ENCODE results near the gene RAET1G.
"Not testable (repeated sequence)": the region's sequence is repeated elsewhere in the genome, so short reads cannot be mapped to it uniquely, and the experiment has no call there.

The RAET1G gene

DNA sequence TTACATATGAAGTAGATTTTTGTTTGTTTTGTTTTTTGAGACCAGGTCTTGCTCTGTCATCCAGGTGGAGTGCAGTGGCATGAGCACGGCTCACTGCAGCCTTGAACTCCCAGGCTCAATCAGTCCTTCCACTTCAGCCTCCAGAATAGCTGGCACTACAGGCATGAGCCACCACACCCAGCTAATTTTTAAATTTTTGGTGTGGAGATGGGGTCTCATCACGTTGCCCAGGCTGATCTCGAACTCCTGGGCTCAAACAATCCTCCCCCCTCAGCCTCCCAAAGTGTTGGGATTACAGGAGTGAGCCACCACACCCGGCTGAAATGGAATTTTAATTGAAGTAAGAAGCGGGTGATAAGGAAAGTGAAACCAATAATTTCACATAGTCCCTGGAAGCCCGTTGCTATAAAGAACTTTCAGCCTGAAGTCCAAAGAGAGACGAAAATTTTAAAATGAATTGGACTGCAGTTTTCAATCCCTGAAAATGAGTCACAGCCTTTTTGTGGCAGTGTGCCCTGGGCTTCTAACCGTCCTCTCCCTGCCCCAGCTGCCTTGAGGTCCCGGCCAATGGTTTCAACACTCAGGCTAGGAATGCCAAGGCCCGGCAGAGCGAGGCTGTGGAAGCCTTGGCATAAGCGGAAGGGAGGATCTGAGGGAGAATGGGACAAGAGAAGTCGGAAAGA lies 25.8 kb downstream of the RAET1G start:
- no peak for DNase-seq (ENCODE audit: low read depth in 2 of 2)

DNA sequence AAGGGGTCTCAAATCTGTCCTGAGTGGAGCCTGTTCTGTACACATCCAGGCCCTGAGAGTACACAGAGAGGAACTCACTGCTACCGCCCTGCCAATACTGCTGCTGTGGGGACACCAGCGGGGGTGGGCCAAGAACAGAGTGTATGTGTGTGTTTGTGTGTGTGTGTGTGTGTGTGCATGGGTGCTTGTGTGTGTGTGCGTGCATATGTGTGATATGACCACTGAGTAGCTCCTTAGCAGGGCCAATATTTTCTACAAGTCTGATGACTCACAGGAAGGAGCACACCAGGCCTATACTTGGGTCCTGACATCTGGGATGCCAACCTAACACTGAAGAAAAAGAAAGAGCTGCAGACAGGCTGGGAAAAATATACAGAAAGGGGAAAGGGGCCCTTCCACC lies 26.4 kb downstream of the RAET1G start:
- no peak for DNase-seq (ENCODE audit: low read depth in 2 of 2)

DNA sequence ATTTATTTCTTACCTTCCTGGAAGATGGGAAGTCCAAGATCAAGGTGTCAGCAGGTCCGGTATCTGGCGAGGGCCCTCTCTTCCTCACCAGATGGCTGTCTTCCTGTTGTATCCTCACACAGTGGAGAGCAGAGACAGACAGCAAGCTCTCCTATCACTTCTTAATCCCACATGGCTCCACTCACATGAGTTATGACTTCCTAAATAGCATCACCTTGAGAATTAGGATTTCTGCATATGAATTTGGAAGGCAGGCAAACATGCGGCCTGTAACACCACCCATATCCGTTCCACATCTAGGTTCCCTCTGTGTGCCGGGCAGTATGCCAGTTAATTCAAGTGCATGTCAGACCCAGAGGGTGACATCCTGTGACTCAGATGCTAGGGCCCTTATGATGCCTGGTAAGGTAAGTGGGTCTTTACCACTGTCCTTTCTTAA lies 27.1 kb downstream of the RAET1G start:
- peak in 1 of 2 donors; percentile 2 for DNase-seq (ENCODE audit: low read depth in 2 of 2)

DNA sequence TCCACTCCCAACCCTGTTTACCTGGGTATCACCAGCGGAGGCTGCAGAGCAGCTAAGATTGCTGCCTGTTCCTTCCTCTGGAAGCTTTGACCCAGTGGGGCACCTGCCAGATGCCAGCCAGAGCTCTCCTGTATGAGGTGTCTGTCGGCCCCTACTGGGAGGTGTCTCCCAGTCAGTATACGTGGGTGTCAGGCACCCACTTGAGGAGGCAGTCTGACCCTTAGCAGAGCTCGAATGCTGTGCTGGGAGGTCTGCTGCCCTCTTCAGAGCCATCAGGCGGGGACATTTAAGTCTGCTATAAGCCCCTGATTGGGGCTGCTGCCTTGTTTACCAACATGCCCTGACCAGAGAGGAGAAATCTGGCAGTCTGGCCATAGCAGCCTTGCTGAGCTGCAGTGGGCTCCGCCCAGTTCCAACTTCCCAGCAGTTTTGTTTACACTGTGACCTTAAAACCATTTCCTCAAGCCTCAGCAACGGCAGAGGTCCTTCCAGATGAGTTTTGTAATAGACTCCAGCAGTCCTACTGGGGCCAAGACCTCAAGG lies 27.8 kb downstream of the RAET1G start:
- DNase-seq (ENCODE audit: low read depth in 2 of 2): no peak

DNA sequence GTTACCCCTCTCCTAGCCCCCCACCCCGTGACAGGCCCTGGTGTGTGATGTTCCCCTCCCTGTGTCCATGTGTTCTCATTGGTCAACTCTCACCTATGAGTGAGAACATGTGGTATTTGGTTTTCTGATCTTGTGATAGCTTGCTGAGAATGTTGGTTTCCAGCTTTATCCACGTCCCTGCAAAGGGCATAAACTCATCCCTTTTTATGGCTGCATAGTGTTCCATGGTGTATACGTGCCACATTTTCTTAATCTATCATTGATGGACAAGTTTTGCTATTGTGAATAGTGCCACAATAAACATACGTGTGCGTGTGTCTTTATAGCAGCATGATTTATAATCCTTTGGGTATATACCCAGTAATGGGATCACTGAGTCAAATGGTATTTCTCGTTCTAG lies 31.1 kb downstream of the RAET1G start:
- DNase-seq (ENCODE audit: low read depth in 2 of 2): not testable (repeated sequence)

DNA sequence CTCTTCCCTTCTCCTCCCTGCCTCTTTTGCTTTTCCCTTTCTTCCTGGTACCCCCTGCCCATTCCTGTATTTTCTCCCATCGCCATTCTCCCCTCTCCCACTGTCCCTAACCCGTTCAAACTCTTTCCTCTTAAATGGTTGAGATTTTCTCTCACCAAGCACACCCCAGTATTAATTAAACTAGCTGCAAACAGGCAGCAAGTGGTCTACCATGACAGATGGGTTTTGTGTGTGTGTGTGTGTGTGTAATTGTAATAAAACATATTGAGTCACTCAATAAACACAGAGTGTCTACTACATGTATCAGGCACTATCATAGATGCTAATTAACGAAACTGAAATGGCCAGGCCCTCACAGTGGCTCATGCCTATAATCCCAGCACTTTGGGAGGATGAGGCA lies 31.7 kb downstream of the RAET1G start:
- DNase-seq (ENCODE audit: low read depth in 2 of 2): no peak

DNA sequence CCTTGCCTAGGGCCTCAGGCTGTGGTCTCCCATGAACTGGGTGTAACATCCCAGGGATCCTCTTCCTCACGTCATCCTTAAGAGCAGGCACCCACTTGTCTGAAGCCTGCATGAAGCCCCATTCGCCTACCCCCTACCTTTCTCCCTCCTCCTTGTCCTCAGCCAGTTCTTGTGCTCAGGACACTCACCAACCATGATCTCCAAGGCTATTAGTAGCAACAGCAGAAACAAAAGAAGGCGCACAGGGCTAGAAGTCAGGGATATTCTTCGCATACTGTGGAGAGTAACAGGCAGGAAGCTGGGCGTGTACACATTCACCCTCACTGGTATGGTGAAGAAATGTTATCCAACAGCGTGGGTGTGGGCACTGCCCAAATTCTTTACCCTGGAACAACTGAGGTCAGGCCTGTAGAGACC lies 32.3 kb downstream of the RAET1G start:
- DNase-seq (ENCODE audit: low read depth in 2 of 2): no peak

DNA sequence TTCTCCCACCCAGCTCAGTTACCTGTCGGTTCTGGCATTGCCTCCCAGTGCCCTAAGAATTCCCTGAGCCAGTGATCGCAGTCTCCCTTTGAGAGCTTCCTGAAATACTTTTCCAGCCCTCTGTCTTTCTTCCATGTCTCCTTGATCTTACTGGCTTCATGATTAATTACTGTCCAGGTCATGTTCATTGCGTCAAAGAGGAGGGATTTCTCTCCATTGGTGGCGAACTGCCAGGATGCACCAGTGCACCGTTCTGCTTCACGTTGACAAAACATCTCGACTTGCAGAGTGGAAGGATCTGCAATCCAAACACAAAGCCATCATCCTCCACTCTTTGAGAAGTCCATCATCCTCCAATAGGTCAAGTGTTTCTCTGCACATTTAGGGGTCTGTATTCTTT lies 33.6 kb downstream of the RAET1G start:
- no peak for DNase-seq (ENCODE audit: low read depth in 2 of 2)

DNA sequence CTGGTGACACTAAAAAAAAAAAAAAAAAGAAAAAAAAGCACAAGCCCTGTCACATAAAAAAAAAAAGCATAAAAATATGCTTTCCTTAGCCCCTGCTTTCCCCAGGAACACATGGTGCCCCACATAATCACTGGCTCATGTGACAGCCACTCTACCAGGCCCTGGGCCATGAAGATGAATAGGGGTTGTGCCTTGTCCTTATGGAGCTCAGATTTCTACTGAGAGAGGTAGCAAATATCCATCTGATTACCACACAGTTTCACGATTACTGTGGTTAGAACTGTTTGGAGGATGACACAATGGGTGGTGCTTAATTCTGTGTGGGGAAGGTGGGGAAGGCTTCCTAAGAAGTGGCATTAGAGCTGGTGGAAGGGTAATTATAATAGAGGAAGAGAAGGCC lies 34.3 kb downstream of the RAET1G start:
- no peak for DNase-seq (ENCODE audit: low read depth in 2 of 2)

DNA sequence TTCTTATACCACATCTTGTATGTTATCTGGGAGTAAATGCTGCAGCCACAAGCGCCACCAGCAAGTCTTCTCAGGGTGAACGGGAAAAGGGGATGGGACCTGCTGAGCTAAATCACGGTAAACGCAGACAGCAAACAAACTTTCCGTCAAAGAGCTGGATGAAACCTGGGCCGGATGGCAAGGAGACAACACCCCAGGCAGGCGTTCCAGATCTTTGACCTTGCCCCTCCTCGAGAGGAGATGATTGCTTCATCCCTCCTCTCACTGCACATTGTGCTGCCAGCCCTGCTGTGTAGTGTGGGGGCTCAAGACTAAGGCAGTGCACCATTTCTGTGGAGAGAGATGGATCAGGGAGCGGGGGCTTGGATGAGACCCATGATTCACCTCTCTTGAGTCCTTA lies 34.8 kb downstream of the RAET1G start:
- no peak for DNase-seq (ENCODE audit: low read depth in 2 of 2)

DNA sequence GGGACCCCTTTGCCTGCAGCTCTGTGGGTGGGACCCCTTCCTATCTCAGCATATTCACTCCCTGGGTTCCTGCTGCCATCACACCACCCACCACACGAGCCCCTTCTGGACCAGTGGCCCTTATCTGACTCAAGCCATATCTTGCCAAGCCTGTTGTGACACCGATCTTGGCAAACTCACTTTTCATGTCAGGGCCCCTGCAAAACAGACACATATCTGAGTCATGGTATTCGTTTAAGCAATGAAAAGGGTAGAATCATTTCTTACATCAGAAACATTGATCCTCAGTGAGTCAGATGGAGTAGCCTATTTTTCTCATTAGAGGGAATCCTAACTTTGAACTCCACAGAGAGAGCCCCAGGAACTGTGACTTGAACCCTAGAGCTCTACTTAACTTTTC lies 35.6 kb downstream of the RAET1G start:
- DNase-seq (ENCODE audit: low read depth in 2 of 2): no peak

DNA sequence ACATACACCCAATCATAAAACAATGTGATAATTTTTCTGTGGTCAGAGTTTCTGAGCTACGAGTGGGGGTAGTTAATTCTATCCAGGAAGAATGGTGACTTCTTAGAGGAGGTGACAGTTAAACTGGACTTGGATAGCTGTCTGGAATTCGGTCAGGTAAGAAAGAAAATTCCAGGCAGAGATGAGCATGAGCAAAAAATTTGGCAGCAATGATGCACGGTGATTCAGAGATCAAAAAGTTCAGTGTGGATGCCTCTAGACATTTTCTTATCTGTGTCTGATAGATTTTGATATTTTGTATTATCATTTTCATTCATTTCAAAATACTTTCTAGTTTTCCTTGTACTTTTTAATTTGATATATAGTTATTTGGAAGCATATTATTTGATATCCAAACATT lies 37.0 kb downstream of the RAET1G start:
- no peak for DNase-seq (ENCODE audit: low read depth in 2 of 2)

DNA sequence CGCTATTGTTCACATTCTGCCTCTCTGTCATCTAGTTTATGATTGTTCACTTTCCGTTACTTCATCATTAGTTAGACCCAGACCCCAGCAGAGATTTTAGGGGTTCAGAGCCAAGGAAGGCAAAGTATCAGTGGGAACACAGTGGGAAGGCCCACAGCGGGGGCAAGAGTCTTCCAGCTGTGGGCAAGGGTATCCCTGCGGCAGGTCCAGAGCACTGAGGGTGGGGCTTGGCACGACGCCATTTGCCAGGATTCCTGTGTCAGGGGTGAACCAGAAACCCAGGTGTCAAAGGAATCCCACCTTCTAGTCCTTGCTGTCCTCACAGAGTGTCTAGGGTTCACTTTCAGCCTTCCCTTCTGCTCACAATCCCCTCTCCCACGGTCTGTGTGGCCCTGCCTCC lies 38.3 kb downstream of the RAET1G start:
- no peak for DNase-seq (ENCODE audit: low read depth in 2 of 2)

DNA sequence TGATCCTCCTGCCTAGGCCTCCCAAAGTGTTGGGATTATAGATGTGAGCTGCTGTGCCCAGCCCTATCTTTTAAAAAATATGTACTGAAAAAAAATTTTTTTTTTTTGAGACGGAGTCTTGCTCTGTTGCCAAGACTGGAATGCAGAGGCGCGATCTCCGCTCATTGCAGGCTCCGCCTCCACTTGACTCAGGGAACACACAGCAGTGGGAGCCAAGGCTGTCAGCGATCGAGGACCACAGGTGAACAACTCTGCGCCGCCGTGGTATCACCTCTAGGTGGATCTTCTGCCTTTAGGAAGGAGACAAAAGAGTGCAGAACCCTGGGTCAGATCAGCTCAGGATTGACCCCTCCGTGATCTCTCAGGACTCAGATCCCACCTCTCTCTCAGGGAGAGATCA lies 38.7 kb downstream of the RAET1G start:
- DNase-seq (ENCODE audit: low read depth in 2 of 2): no peak

DNA sequence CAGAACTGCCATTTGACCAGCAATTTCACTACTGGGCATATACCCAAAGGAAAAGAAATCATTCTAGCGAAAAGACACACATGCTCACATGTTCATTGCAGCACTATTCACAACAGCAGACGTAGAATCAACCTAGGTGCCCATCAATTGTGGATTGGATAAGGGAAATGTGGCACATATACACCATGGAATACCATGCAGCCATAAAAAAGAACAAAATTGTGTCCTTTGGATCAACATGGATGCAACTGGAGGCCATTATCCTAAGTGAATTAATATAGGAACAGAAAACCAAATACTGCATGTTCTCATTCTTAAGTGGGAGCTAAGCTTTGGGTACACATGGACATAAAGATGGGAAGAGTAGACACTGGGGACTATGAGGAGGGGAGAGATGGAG lies 41.1 kb downstream of the RAET1G start:
- DNase-seq (ENCODE audit: low read depth in 2 of 2): no peak

DNA sequence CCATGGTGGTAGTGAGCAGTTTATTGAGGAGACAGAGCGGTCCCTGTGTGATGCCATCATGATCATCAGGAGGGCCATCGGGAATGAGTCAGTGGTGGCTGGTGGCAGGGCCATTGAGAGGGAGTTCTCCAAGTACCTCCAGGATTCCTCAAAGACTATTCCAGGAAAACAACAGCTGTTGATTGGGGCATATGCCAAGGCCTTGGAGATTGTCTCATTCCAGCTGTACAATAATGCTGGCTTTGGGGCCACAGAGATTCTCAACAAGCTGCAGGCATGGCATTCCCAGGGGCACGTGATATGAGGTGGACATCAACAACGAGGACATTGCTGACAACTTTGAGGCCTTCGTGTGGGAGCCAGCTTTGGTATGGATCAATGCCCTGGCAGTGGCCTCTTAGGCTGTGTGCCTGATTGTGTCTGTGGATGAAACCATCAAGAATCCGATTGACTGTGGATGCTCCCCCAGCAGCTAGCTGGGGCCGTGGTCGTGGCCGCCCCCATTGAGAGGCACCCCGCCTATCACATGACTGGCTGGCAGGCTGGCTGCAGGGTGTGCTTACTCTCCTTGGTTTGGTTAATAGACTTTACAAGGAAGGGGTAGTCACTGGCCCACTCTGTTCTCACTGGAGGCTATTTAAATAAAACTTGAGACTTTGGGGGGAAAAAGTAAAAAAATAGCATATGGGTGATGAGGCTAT lies 41.7 kb downstream of the RAET1G start:
- DNase-seq (ENCODE audit: low read depth in 2 of 2): no peak

DNA sequence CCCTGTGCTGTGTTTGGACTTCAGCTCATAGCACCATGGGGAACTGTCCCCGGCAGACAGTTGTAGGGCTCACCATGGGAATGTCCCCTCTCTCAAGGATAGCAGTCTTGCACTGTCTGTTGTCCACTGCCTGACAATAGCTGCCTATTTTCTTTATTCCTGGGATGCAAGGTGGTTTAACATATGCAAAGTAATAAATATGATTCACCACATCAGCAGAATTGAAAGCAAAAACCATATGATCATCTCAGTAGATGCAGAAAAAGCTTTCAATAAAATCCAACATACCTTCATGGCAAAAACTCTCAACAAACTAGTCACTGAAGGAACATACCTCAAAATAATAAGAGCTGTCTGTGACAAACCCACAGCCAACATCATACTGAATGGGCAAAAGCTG lies 45.3 kb downstream of the RAET1G start:
- DNase-seq (ENCODE audit: low read depth in 2 of 2): no peak

DNA sequence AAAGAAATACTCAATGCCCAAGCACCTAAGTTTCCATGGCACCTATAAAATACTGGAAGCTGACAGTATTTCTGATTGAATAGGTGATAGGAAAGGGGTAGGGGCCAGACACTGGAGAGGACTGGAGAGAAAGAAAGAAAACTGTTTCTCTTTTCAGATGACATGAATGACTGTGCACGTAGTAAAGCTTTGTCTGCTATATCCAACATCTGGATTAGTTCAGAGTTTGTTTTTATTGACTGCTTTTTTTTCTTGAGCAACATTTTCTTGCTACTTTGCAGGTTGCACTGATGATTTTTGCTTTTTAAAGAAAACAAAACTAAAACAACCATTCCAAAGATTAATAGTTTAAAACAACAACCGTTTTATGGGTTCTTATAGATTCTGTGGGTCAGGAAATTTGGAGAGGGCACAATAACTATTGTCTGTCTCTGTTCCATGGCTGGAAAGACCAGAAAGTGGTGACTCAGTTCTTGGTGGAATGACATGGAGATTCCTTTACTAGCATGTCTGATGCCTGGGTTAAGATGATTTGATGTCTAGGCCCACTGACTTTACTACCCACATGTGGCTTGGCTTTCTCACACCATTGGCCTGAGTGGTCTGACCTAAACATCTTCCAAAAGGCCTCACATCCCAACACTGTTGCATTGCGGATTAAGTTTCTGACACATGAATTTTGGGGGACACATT lies 46.5 kb downstream of the RAET1G start:
- no peak for DNase-seq (ENCODE audit: low read depth in 2 of 2)

DNA sequence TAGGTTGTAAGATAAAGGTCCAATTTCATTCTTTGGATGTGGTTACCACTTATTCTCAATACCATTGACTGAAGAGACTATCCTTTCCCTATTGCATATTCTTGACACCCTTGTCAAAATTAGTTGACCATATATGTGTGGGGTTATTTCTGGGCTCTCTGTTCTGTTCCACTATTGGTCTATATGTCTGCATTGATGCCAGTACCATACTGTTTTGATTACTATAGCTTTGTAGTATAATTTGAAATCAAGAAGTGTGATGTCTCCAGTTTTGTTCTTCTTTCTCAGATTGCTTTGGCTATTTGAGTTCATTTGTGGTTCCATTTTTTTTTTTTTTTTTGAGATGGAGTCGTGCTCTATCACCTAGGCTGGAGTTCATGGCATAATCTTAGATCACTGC lies 50.7 kb downstream of the RAET1G start:
- no peak for DNase-seq (ENCODE audit: low read depth in 2 of 2)

DNA sequence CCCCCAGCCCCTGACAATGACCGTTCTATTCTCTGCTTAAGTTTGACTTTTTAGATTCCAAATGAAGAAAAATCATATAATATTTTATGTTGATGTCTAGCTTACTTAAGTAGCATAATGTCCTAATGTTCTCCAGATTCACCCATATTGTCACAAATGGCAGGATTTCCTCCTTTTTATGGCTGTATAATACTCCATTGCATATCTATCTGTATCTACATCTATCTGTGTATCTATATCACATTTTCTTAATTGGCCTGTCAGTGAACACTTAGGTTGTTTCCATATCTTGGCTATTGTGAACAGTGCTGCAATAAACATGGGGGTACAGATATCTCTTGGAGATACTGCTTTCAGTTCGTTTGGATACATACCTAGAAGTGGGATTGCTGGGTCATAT lies 51.7 kb downstream of the RAET1G start:
- no peak for DNase-seq (ENCODE audit: low read depth in 2 of 2)

DNA sequence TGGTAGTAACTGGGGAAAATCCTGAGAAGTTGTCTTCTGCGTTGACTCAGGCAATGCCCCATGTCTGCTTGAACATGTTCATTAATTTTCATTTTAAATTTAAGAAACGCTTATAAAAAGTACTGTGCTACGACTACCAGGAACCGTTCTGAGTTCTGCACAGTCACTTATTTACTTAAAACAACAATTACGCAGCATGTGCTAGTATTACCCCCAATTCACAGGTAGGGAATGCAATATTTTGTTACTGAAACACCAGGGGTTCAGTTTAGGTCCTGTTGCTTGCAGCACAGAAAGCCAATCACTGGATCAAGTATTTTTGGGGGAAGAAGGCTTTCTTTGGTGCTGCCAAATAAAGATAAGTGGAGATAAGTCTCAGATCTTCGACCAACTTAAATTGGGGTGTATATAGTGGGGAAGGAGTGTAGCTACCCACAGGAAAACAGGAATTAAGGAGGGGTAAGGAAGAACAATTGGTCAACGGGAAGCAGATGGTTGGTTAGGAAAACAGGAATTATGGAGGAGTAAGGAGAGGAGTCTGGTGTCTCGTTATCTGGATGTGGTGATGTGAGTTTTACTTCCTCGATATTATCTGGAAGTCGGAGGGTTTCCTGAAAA lies 53.5 kb downstream of the RAET1G start:
- no peak for DNase-seq (ENCODE audit: low read depth in 2 of 2)

DNA sequence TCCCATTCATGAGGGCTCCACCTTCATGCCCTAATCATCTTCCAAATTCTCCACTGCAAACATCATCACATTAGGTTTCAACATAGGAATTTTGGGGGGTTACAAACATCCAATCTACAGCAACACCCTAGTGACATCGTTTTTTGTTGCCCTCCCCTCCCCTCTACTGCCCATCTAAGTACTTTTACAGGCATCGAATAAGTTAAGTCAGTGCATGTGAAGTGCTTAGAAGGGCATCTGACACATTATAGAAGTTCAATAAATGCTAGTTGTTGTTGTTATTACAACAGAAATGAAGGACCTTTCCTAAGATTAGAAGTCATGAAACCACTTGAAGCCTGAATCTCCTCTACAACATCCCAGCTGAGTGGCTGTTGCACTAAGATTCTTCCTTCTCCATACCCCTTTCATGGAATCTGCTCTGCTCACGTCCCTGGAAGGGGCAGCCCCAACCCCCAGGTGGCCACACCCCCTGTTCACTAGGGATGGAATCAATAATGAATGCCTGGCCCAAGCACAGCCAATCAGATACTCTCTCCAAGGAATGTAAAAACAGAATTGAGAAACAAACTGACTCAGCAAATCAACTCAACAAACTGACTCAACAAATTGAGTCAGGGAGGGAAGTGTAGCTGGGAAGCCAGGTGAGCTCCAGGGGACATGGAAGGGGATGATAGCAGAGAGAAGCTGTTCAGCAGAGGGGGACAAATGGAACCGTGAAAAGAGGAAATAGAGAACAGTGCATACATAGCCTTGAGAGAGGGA lies 54.9 kb downstream of the RAET1G start:
- no peak for DNase-seq (ENCODE audit: low read depth in 2 of 2)

All from stimulated activated CD8-positive, alpha-beta memory T cell treated with anti-CD3 and anti-CD28 coated beads, Interleukin-7, amount 100 ng/mL, for 1 hour (primary cell).